Endodermal cell (in vitro differentiated cells): ENCODE measurements around the gene ADH1A. TPM values are rescaled to one million over a fixed set of nuclear protein-coding genes. Genes with fewer than 3 reads are reported as not detected.

Experiments
- DNase-seq: peaks from one replicate; pipeline ENCODE4 v3.0.0-alpha.2; 2017
- H3K27ac ChIP-seq: 2 replicates; pipeline ENCODE4 v1.5.1; 2013; ENCODE audit warnings: mild to moderate bottlenecking, low read depth, low read length, moderate library complexity
- H3K27me3 ChIP-seq: 2 replicates; pipeline ENCODE4 v1.6.1; 2013; ENCODE audit warnings: mild to moderate bottlenecking, low read length, moderate library complexity; ENCODE audit not compliant: insufficient read depth, control insufficient read depth, poor library complexity, severe bottlenecking
- H3K36me3 ChIP-seq: 2 replicates; pipeline ENCODE4 v1.7.0; 2013; ENCODE audit warnings: mild to moderate bottlenecking, low read length, moderate library complexity; ENCODE audit not compliant: control insufficient read depth, insufficient read depth
- H3K4me1 ChIP-seq: one replicate; pipeline ENCODE4 v1.7.0; 2013; ENCODE audit warnings: low read length; ENCODE audit not compliant: control insufficient read depth, insufficient read depth
- H3K4me3 ChIP-seq: 2 replicates; pipeline ENCODE4 v1.5.1; 2013; ENCODE audit warnings: mild to moderate bottlenecking, low read length, moderate library complexity
- H3K9ac ChIP-seq: 2 replicates; pipeline ENCODE4 v1.6.1; 2013; ENCODE audit warnings: mild to moderate bottlenecking, low read length, moderate library complexity; ENCODE audit not compliant: poor library complexity, severe bottlenecking; ENCODE audit errors: extremely low read depth
- H3K9me3 ChIP-seq: 2 replicates; pipeline ENCODE4 v1.6.1; 2013; ENCODE audit warnings: mild to moderate bottlenecking, low read length, moderate library complexity; ENCODE audit not compliant: control insufficient read depth
- H3K27ac Mint-ChIP-seq: 2 replicates; pipeline ENCODE4 v1.8.0; 2020; ENCODE audit warnings: mixed read lengths
- H3K27me3 Mint-ChIP-seq: 2 replicates; pipeline ENCODE4 v1.8.0; 2021; ENCODE audit warnings: mild to moderate bottlenecking, mixed read lengths; ENCODE audit not compliant: insufficient read depth
- H3K36me3 Mint-ChIP-seq: 2 replicates; pipeline ENCODE4 v1.8.0; 2020; ENCODE audit warnings: low read depth, mixed read lengths
- H3K4me1 Mint-ChIP-seq: 2 replicates; pipeline ENCODE4 v1.8.0; 2020; ENCODE audit warnings: mixed read lengths
- H3K4me3 Mint-ChIP-seq: 2 replicates; pipeline ENCODE4 v1.8.0; 2020; ENCODE audit warnings: mild to moderate bottlenecking, moderate library complexity, mixed read lengths
- H3K9me3 Mint-ChIP-seq: 2 replicates; pipeline ENCODE4 v1.8.0; 2020; ENCODE audit warnings: mild to moderate bottlenecking, mixed read lengths
- CTCF ChIP-seq: fragments of 200-600 bp; sonication (generic); conservative IDR thresholded peaks from 2 replicates; pipeline ENCODE4 v1.5.0; 2021; ENCODE audit warnings: antibody characterized with exemption, mild to moderate bottlenecking
- WGBS, 2 experiments: methylation state at CpG; one replicate each; pipeline versions ENCODE4 v1.1.5 to v1.1.7; 2013; ENCODE audit warnings: missing lambda C conversion rate in 2 of 2, mixed read lengths in 1 of 2; ENCODE audit not compliant: insufficient coverage in 1 of 2, insufficient read length in 1 of 2; 5-methylcytosine and 5-hydroxymethylcytosine counted together
- total RNA-seq, 2 donors: library from RNA; stranded (reverse); fragmentation: NEBNext Ultra II Directional in 1 of 2; extraction: Animal tissue kit (Norgen Biotek cat#: 25700) in 1 of 2; gene quantifications; 2 replicates in 1 of 2; 3 replicates in 1 of 2; pipeline ENCODE4 v1.2.1, GENCODE V29; 2021

ADH1A gene
- total RNA-seq, 2 donors from 2014 or later = not detected

- H3K27me3 ChIP-seq = peaks cover 87% of the 10 kb centered on the region
- H3K9ac ChIP-seq = no peak overlapping the region
- no peak overlapping the region for H3K27ac ChIP-seq
- Mint-ChIP-seq H3K4me3 (no peak overlapping the region), H3K4me1 (peaks cover 4% of the 10 kb centered on the region), H3K27me3 (peaks cover 85% of the 10 kb centered on the region), H3K9me3 (peaks cover 2% of the 10 kb centered on the region), H3K27ac (no peak overlapping the region), H3K36me3 (no peaks in the 10 kb centered on the region)
- H3K4me3 ChIP-seq = no peak overlapping the region
- no peak for DNase-seq
- peaks cover 19% of the 10 kb centered on the region for H3K9me3 ChIP-seq
- no peaks in the 10 kb centered on the region for H3K4me1 ChIP-seq
- H3K36me3 ChIP-seq = no peaks in the 10 kb centered on the region
- no peak for TF ChIP-seq CTCF
- WGBS, 2 experiments = 95 to 100% methylated on average over 1 of the region's 1 CpG
These were observed 44.1 kb upstream of the ADH1A start for GRCh38 chr4:99334880-99335279.

GRCh38 chr4:99330648-99331047 lies 39.9 kb upstream of the ADH1A start:
- Mint-ChIP-seq H3K27ac (no peak overlapping the region), H3K4me3 (no peak overlapping the region), H3K27me3 (peaks cover 61% of the 10 kb centered on the region), H3K4me1 (peaks cover 4% of the 10 kb centered on the region), H3K9me3 (peaks cover 32% of the 10 kb centered on the region), H3K36me3 (no peaks in the 10 kb centered on the region)
- H3K36me3 ChIP-seq = no peaks in the 10 kb centered on the region
- H3K4me3 ChIP-seq = no peak overlapping the region
- H3K4me1 ChIP-seq = no peaks in the 10 kb centered on the region
- peaks cover 55% of the 10 kb centered on the region for H3K27me3 ChIP-seq
- H3K27ac ChIP-seq = no peak overlapping the region
- peaks cover 55% of the 10 kb centered on the region for H3K9me3 ChIP-seq
- no peak overlapping the region for H3K9ac ChIP-seq
- WGBS, 2 experiments = 95% methylated on average over 3 of the region's 3 CpGs; no CpG with 5 or more reads in 1 of the 2 experiments
- DNase-seq = no peak
- no peak for TF ChIP-seq CTCF

GRCh38 chr4:99329876-99330275 lies 39.1 kb upstream of the ADH1A start:
- peaks cover 4% of the 10 kb centered on the region for H3K4me1 Mint-ChIP-seq
- DNase-seq = no peak
- WGBS, 2 experiments = 84 to 100% methylated on average over 1 of the region's 2 CpGs
- H3K27me3 Mint-ChIP-seq = peaks cover 55% of the 10 kb centered on the region
- no peak overlapping the region for H3K27ac Mint-ChIP-seq
- H3K9ac ChIP-seq = no peak overlapping the region
- peaks cover 47% of the 10 kb centered on the region for H3K27me3 ChIP-seq
- H3K36me3 ChIP-seq = no peaks in the 10 kb centered on the region
- no peak overlapping the region for H3K4me3 Mint-ChIP-seq
- H3K27ac ChIP-seq = no peak overlapping the region
- no peaks in the 10 kb centered on the region for H3K4me1 ChIP-seq
- TF ChIP-seq CTCF = no peak
- H3K4me3 ChIP-seq = no peak overlapping the region
- peaks cover 57% of the 10 kb centered on the region for H3K9me3 ChIP-seq
- H3K36me3 Mint-ChIP-seq = no peaks in the 10 kb centered on the region
- peaks cover 33% of the 10 kb centered on the region for H3K9me3 Mint-ChIP-seq
